ENCODE results near the gene ZNF414. TPM values are rescaled to one million over a fixed set of nuclear protein-coding genes. Genes with fewer than 3 reads are reported as not detected.

Gene ZNF414
- polyA plus RNA-seq, 1 donor (not counting 4 experiments of a cell fraction or from before 2014, with no cell fraction given), result 1.9 TPM

DNA sequence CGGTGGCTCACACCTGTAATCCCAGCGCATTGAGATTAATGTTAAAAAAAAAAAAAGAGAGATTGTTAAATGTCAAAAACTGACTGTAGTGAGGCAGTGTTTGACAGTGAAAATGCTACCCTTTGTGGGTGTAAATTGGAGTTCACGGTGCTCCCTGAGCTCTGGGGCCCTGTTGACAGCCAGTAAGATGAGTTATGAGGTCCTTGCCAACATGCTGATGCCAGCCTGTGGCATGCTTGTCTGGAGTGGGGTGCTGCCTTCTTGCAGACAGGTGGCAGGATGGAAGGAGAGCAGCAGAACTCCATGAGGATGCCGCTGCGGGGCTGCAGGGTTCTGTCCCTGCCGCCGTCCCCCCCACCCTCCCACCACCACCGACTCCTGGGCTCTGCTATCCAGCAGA lies 37.4 kb downstream of the ZNF414 start:
- Histone ChIP-seq H3K4me3 (ENCODE audit: control insufficient read depth in 2 of 3, extremely low read depth in 1 of 3, insufficient read depth in 2 of 3, low read depth in 1 of 3, low read length in 3 of 3) (no peak overlapping the region), H4K20me1 (ENCODE audit: control insufficient read depth, extremely low read depth, insufficient read depth, low read length) (peaks cover 22% of the 10 kb centered on the region), H3K9me1 (ENCODE audit: control insufficient read depth, extremely low read depth, insufficient read depth, low read length) (peaks cover 4% of the 10 kb centered on the region), H3K9me3 (ENCODE audit: control insufficient read depth, low read depth, low read length) (no peaks in the 10 kb centered on the region), H3K27me3 (ENCODE audit: control insufficient read depth, extremely low read depth, insufficient read depth, low read length) (no peaks in the 10 kb centered on the region), H3K4me2 (ENCODE audit: control insufficient read depth, extremely low read depth, insufficient read depth, low read depth, low read length) (no peak overlapping the region), H3K36me3 (ENCODE audit: control insufficient read depth in 2 of 2, extremely low read depth in 1 of 2, insufficient read depth in 2 of 2, low read length in 2 of 2) (peaks cover 25 to 44% of the 10 kb centered on the region in 2 experiments), H3K4me1 (ENCODE audit: control insufficient read depth, extremely low read depth, insufficient read depth, low read length) (peaks cover 15% of the 10 kb centered on the region), H3K9ac (ENCODE audit: control insufficient read depth, extremely low read depth, insufficient read depth, low read length) (no peak overlapping the region), H3K27ac (ENCODE audit: control insufficient read depth, insufficient read depth, low read length) (no peak overlapping the region), H3K79me2 (ENCODE audit: control insufficient read depth, insufficient read depth, low read length) (peaks cover 52% of the 10 kb centered on the region), H2AFZ (ENCODE audit: control insufficient read depth, low read length) (no peak overlapping the region)
- dilution Hi-C loops (cut with MboI; ENCODE audit: extremely low pct_ligation_motif_present, low sequenced_read_pairs), result no loop called here
- TF ChIP-seq EZH2 (IDR thresholded peaks at IDR 0.05; ENCODE audit: low read length), result no peak
- TF ChIP-seq, protein P1, sequence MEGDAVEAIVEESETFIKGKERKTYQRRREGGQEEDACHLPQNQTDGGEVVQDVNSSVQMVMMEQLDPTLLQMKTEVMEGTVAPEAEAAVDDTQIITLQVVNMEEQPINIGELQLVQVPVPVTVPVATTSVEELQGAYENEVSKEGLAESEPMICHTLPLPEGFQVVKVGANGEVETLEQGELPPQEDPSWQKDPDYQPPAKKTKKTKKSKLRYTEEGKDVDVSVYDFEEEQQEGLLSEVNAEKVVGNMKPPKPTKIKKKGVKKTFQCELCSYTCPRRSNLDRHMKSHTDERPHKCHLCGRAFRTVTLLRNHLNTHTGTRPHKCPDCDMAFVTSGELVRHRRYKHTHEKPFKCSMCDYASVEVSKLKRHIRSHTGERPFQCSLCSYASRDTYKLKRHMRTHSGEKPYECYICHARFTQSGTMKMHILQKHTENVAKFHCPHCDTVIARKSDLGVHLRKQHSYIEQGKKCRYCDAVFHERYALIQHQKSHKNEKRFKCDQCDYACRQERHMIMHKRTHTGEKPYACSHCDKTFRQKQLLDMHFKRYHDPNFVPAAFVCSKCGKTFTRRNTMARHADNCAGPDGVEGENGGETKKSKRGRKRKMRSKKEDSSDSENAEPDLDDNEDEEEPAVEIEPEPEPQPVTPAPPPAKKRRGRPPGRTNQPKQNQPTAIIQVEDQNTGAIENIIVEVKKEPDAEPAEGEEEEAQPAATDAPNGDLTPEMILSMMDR (optimal IDR thresholded peaks at IDR 0.05 in 1 of 3, IDR thresholded peaks at IDR 0.05 in 1 of 3, conservative IDR thresholded peaks at IDR 0.05 in 1 of 3; ENCODE audit: extremely low read depth in 1 of 3, insufficient read depth in 2 of 3, low read length in 3 of 3), result no peak
- no peak for FAIRE-seq
- DNase-seq (ENCODE audit: low read depth, low spot score), result no peak

DNA sequence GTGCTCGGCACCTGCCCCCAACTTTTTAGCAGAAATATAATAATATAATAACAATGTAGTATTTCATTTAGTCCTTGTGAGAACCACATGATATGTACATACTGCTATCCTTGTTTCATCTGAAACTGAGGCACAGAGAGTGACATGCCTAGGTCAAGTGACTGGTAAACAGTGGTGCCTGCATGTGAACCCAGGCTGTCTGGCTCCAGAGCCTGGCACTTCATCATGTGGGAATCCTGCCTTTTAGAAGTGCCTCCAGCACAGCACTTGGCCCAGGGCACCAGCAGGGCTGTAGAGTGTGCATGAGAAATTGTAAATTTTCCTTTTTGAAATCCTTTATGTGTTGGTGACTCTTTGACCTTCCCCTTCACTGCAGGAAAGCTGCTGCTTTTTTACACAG lies 39.0 kb downstream of the ZNF414 start:
- Histone ChIP-seq H3K4me2 (ENCODE audit: control insufficient read depth, extremely low read depth, insufficient read depth, low read depth, low read length) (no peak overlapping the region), H2AFZ (ENCODE audit: control insufficient read depth, low read length) (no peak overlapping the region), H3K27me3 (ENCODE audit: control insufficient read depth, extremely low read depth, insufficient read depth, low read length) (no peaks in the 10 kb centered on the region), H3K9me1 (ENCODE audit: control insufficient read depth, extremely low read depth, insufficient read depth, low read length) (no peaks in the 10 kb centered on the region), H3K36me3 (ENCODE audit: control insufficient read depth in 2 of 2, extremely low read depth in 1 of 2, insufficient read depth in 2 of 2, low read length in 2 of 2) (peaks cover 32 to 43% of the 10 kb centered on the region in 2 experiments), H3K4me1 (ENCODE audit: control insufficient read depth, extremely low read depth, insufficient read depth, low read length) (no peaks in the 10 kb centered on the region), H3K27ac (ENCODE audit: control insufficient read depth, insufficient read depth, low read length) (no peak overlapping the region), H3K4me3 (ENCODE audit: control insufficient read depth in 2 of 3, extremely low read depth in 1 of 3, insufficient read depth in 2 of 3, low read depth in 1 of 3, low read length in 3 of 3) (no peak overlapping the region), H4K20me1 (ENCODE audit: control insufficient read depth, extremely low read depth, insufficient read depth, low read length) (peaks cover 15% of the 10 kb centered on the region), H3K9me3 (ENCODE audit: control insufficient read depth, low read depth, low read length) (no peaks in the 10 kb centered on the region), H3K9ac (ENCODE audit: control insufficient read depth, extremely low read depth, insufficient read depth, low read length) (no peak overlapping the region), H3K79me2 (ENCODE audit: control insufficient read depth, insufficient read depth, low read length) (peaks cover 45% of the 10 kb centered on the region)
- TF ChIP-seq, protein P1 (optimal IDR thresholded peaks at IDR 0.05 in 1 of 3, IDR thresholded peaks at IDR 0.05 in 1 of 3, conservative IDR thresholded peaks at IDR 0.05 in 1 of 3; ENCODE audit: extremely low read depth in 1 of 3, insufficient read depth in 2 of 3, low read length in 3 of 3), result no peak
- no peak for TF ChIP-seq EZH2 (IDR thresholded peaks at IDR 0.05; ENCODE audit: low read length)
- DNase-seq (ENCODE audit: low read depth, low spot score), result no peak
- dilution Hi-C loops (cut with MboI; ENCODE audit: extremely low pct_ligation_motif_present, low sequenced_read_pairs), result no loop called here
- FAIRE-seq, result no peak
